Measurements from ENCODE around the gene CCDC117.

DNA sequence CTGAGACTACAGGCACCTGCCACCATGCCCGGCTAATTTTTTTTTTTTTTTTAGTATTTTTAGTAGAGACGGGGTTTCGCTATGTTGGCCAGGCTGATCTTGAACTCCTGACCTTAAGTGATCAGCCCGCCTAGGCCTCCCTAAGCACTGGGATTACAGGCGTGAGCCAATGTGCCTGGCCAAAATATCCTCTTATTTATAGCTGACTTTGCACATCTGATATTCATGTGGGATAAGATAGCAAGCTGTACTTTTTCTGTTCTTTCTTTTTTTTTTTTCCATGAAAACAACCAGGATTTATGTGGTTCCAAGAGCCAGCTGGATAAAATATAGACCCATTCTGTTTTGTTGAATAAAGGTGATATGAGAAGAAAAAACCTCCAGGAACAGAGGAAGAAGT is 40.0 kb downstream of the CCDC117 start:
- TF ChIP-seq POLR2A (IDR thresholded peaks at IDR 0.05), result no peak
- TF ChIP-seq, protein P1, sequence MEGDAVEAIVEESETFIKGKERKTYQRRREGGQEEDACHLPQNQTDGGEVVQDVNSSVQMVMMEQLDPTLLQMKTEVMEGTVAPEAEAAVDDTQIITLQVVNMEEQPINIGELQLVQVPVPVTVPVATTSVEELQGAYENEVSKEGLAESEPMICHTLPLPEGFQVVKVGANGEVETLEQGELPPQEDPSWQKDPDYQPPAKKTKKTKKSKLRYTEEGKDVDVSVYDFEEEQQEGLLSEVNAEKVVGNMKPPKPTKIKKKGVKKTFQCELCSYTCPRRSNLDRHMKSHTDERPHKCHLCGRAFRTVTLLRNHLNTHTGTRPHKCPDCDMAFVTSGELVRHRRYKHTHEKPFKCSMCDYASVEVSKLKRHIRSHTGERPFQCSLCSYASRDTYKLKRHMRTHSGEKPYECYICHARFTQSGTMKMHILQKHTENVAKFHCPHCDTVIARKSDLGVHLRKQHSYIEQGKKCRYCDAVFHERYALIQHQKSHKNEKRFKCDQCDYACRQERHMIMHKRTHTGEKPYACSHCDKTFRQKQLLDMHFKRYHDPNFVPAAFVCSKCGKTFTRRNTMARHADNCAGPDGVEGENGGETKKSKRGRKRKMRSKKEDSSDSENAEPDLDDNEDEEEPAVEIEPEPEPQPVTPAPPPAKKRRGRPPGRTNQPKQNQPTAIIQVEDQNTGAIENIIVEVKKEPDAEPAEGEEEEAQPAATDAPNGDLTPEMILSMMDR (IDR thresholded peaks at IDR 0.05), result no peak
